ENCODE measurements around the gene UBE3A.

- TF ChIP-seq CTCF (IDR thresholded peaks at IDR 0.05 in 8 of 11, conservative IDR thresholded peaks at IDR 0.05 in 3 of 11) (no peak), POLR2AphosphoS5 (IDR thresholded peaks at IDR 0.05) (no peak), POLR2A (IDR thresholded peaks at IDR 0.05) (no peak)
These were observed 103.5 kb downstream of the UBE3A start for GRCh38 chr15:25335279-25335678.
